Measurements from ENCODE around the gene PDE4B. TPM values are rescaled to one million over a fixed set of nuclear protein-coding genes. Genes with fewer than 3 reads are reported as not detected.
A peak's percentile ranks its signal among the peaks of the same experiment; 100 is the strongest.

Gene PDE4B
- total and polyA plus RNA-seq, 11 donors: 1.4 to 71.9 (median 16.2) TPM

DNA sequence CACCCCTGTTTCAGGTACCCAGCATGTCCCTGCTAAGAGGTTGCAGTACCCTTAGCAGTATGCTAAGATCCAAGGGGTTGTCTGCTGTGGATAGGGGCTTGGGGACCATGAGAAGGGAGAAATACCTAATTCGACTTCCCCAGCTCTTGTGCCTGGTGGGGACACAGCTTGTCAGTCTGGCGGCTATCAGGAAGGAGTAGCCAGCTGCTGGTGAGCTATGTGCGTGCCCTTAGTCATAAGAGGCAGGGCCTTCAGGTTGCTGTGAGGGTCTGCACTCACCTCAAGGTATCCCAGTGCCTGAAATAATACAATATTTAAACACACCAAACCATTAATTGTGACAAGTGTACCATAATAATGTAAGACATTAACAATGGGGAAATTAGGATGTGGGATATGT is 536.2 kb downstream of the PDE4B start:
- Histone ChIP-seq H3K4me1 (peaks cover 0 to 63% (median 8%) of the 10 kb centered on the region in 12 donors), H3K4me3 (no peak overlapping the region), H3K9me3 (no peaks in the 10 kb centered on the region), H3K36me3 (no peaks in the 10 kb centered on the region), H3K27me3 (no peaks in the 10 kb centered on the region), H3K27ac (no peak overlapping the region)
- DNase-seq (no peak), ATAC-seq (no peak)
- intact Hi-C loops (cut with DNase I): loop anchor here in 1 of 10 donors (5.0 kb wide), 1 partner anchor 47 kb away; no protein-coding TSS in a partner anchor
- 80 to 100% (median 90%) methylated on average over 3 of the region's 3 CpGs for WGBS, 4 donors
- TF ChIP-seq, protein P1, sequence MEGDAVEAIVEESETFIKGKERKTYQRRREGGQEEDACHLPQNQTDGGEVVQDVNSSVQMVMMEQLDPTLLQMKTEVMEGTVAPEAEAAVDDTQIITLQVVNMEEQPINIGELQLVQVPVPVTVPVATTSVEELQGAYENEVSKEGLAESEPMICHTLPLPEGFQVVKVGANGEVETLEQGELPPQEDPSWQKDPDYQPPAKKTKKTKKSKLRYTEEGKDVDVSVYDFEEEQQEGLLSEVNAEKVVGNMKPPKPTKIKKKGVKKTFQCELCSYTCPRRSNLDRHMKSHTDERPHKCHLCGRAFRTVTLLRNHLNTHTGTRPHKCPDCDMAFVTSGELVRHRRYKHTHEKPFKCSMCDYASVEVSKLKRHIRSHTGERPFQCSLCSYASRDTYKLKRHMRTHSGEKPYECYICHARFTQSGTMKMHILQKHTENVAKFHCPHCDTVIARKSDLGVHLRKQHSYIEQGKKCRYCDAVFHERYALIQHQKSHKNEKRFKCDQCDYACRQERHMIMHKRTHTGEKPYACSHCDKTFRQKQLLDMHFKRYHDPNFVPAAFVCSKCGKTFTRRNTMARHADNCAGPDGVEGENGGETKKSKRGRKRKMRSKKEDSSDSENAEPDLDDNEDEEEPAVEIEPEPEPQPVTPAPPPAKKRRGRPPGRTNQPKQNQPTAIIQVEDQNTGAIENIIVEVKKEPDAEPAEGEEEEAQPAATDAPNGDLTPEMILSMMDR (IDR thresholded peaks at IDR 0.05): no peak
- TF ChIP-seq POLR2A (IDR thresholded peaks at IDR 0.05): no peak

DNA sequence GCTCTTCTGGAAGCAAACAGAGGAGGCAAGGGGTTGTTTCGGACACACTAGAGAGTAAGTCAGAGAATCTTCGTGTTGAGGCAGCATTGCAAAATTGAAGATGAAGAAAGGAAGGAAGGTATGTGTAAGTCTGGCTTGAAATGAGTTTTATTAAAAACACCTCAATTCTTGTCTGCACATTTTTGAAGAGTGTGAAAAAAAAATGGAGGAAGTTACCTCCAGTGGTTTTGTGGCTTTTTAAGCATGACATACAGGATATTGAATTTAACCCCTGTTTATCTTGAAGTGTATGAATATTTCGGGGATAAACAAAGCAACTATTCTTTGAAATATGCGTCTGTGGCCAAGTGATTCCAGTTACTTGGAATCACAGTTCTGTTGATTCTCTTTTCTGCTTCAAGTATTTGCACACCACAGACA is 538.0 kb downstream of the PDE4B start:
- Histone ChIP-seq H3K36me3 (no peaks in the 10 kb centered on the region), H3K4me3 (peak overlapping the region in 1 of 12 donors; percentile 68), H3K9me3 (no peaks in the 10 kb centered on the region), H3K27me3 (no peaks in the 10 kb centered on the region), H3K27ac (peak overlapping the region in 8 of 12 donors; percentile 5 to 98 (median 86)), H3K4me1 (peaks cover 0 to 63% (median 26%) of the 10 kb centered on the region in 12 donors)
- 50 to 71% (median 54%) methylated on average over 4 of the region's 4 CpGs for WGBS, 4 donors
- no peak for TF ChIP-seq POLR2A (IDR thresholded peaks at IDR 0.05)
- TF ChIP-seq, protein P1 (IDR thresholded peaks at IDR 0.05): no peak
- DNase-seq (no peak), ATAC-seq (no peak)
- intact Hi-C loops (cut with DNase I): loop anchor here in 8 of 10 donors (1.0 to 10.0 kb wide), 8 partner anchors 42 to 117 kb away; no protein-coding TSS in a partner anchor

DNA sequence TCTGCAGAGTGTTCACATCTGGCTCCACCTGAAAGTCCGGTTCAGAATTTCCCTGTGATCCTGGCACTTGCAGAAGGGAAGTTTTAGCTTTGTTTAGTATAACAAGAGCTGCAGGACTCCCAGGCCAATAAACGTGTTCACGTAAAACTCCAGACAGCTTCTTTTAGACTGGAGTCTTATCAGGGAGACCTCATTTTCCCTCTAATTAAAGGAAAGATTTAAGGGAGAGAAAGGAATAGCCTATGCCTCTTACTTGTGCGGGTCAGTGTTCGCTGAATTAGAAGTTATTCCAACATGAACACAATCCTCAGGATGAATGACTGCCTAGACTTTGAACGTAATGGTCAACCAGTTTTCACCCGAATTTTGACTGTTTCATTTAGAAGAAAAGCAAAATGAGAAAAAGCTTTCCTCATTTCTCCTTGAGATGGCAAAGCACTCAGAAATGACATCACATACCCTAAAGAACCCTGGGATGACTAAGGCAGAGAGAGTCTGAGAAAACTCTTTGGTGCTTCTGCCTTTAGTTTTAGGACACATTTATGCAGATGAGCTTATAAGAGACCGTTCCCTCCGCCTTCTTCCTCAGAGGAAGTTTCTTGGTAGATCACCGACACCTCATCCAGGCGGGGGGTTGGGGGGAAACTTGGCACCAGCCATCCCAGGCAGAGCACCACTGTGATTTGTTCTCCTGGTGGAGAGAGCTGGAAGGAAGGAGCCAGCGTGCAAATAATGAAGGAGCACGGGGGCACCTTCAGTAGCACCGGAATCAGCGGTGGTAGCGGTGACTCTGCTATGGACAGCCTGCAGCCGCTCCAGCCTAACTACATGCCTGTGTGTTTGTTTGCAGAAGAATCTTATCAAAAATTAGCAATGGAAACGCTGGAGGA is 539.2 kb downstream of the PDE4B start:
- Histone ChIP-seq H3K36me3 (no peaks in the 10 kb centered on the region), H3K4me3 (peak overlapping the region; percentile 28 to 71 (median 63)), H3K9me3 (no peaks in the 10 kb centered on the region), H3K27me3 (no peaks in the 10 kb centered on the region), H3K27ac (peak overlapping the region; percentile 76 to 98 (median 86)), H3K4me1 (peaks cover 4 to 75% (median 36%) of the 10 kb centered on the region in 12 donors)
- intact Hi-C loops (cut with DNase I): loop anchor here (1.0 to 10.0 kb wide), 10 partner anchors 40 to 115 kb away; no protein-coding TSS in a partner anchor
- ATAC-seq: peak; percentile 48 to 73 (median 65)
- DNase-seq: peak; percentile 77 to 86 (median 80)
- WGBS, 4 donors: 1% methylated on average over 18 of the region's 18 CpGs
- TF ChIP-seq, protein P1 (IDR thresholded peaks at IDR 0.05): peak in 6 of 12 donors; percentile 8 to 41 (median 22)
- TF ChIP-seq POLR2A (IDR thresholded peaks at IDR 0.05): peak in 1 of 2 donors; percentile 49

DNA sequence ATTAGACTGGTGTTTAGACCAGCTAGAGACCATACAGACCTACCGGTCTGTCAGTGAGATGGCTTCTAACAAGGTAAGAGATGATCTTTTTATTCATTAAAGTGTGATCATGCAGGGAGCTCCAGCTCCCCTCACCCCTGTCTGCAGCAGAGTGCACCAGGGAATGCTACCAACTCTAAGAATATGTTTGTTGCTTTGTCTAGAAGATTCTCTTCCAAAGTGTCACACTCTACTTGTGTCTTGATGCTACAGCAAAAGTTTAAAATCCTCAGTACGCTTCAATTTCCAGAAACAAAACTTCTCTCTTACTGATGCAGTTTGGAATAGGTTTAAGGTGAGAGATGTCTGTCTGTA is 539.8 kb downstream of the PDE4B start:
- Histone ChIP-seq H3K27ac (peak overlapping the region; percentile 76 to 98 (median 86)), H3K4me1 (peaks cover 6 to 80% (median 37%) of the 10 kb centered on the region in 12 donors), H3K36me3 (no peaks in the 10 kb centered on the region), H3K4me3 (peak overlapping the region; percentile 28 to 71 (median 63)), H3K27me3 (no peaks in the 10 kb centered on the region), H3K9me3 (no peaks in the 10 kb centered on the region)
- ATAC-seq (peak; percentile 0 to 14 (median 2)), DNase-seq (no peak)
- WGBS, 4 donors: 0 to 17% (median 2%) methylated on average over 1 to 2 of the region's 2 CpGs
- TF ChIP-seq, protein P1 (IDR thresholded peaks at IDR 0.05): no peak
- no peak for TF ChIP-seq POLR2A (IDR thresholded peaks at IDR 0.05)
- intact Hi-C loops (cut with DNase I): loop anchor here in 9 of 10 donors (1.0 to 10.0 kb wide), 8 partner anchors 40 to 115 kb away; no protein-coding TSS in a partner anchor

Measured in heart left ventricle (tissue), 16 donors.